RWPE1 (cell line): ENCODE data around the gene ARMC7.

Experiments used
- CTCF ChIA-PET: fragments of 350-600 bp; sonication (Branson Sonifier 250); formaldehyde crosslinking; extraction: SDS; loops from one replicate; lab custom pipeline; 2021; lab: Yijun Ruan, JAX
- POLR2A ChIA-PET: fragments of 400-600 bp; formaldehyde crosslinking; extraction: SDS; loops from one replicate; lab custom pipeline; 2020; ENCODE audit warnings: antibody characterized with exemption; ENCODE audit not compliant: low non-redundant PET; lab: Yijun Ruan, JAX
- DNase-seq: peaks from one replicate; pipeline ENCODE4 v3.0.0; 2012; ENCODE audit warnings: low spot score
- H3K27ac ChIP-seq: fragments of 450-650 bp; 2 replicates; pipeline ENCODE4 v1.5.1; 2017
- TF ChIP-seq, protein P1 (sequence below): fragments of 450-650 bp; conservative IDR thresholded peaks from 2 replicates; pipeline ENCODE4 v1.5.1; 2017; ENCODE audit warnings: low read depth, mild to moderate bottlenecking

The ARMC7 gene

DNA sequence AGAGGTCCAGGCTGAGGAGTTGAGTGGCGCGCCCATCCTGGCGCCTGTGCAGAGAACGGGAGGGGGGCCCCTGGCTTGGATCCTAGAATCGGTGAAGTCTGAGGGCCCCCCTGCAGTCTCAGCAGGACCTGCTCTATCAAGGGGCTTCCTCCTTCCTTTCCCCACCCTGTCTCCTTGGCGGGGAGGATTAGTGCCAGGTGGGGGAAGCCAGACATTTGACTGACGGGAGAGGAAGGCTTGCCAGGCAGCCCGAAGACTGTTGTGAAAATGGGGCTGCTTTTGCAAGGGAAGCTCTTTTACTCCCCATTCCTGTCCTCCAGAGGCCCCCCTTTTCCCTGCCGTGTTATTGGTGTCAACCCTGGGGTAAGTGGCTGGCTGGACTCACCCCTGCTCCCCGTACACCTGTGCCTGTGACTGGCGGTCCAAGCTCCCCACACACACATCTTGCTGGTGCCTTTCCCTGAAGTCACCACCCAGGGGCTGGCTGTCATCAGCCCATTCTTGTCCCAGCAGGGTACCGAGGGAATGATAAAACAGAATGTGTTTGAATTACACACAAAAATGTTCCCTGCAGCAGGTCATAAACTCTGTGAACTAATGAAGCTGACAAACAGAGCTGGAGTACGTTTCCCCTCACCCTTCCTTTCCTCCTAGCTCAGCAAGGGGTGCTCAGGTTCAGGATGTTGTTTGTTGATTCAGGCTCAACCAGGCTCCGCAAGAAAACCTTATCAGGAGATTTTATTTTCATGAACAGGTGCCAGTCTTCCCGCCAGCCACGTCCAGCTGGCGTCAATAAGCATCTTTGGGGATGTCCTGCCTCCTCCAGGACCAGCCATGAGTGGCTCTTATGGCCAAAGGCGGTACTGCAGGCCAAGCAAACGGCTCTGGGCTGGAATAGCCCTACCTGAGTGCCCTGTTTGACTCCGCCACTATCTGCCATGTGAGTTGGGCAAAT is 4.4 kb upstream of the ARMC7 start:
- TF ChIP-seq, protein P1, sequence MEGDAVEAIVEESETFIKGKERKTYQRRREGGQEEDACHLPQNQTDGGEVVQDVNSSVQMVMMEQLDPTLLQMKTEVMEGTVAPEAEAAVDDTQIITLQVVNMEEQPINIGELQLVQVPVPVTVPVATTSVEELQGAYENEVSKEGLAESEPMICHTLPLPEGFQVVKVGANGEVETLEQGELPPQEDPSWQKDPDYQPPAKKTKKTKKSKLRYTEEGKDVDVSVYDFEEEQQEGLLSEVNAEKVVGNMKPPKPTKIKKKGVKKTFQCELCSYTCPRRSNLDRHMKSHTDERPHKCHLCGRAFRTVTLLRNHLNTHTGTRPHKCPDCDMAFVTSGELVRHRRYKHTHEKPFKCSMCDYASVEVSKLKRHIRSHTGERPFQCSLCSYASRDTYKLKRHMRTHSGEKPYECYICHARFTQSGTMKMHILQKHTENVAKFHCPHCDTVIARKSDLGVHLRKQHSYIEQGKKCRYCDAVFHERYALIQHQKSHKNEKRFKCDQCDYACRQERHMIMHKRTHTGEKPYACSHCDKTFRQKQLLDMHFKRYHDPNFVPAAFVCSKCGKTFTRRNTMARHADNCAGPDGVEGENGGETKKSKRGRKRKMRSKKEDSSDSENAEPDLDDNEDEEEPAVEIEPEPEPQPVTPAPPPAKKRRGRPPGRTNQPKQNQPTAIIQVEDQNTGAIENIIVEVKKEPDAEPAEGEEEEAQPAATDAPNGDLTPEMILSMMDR = peak; percentile 89
- POLR2A ChIA-PET = interaction anchor here (1.0 kb wide), 1 partner anchor 18 kb away, joined by 3 read pairs; the partner anchor contains the start of gene SLC16A5
- peak overlapping the region; percentile 46 for H3K27ac ChIP-seq
- peak; percentile 58 for DNase-seq
- CTCF ChIA-PET = interaction anchor here (0.5 to 4.7 kb wide), 16 partner anchors 9 to 163 kb away, joined by 3 to 28 read pairs (median 4); partner anchors contain the start of genes NUP85 and SLC16A5

GRCh38 chr17:75108193-75108592 is 1.6 kb upstream of the ARMC7 start:
- DNase-seq = no peak
- POLR2A ChIA-PET = interaction anchor here (1.0 kb wide), 1 partner anchor 23 kb away, joined by 4 read pairs; the partner anchor contains the start of gene NT5C

GRCh38 chr17:75109046-75109406 is 743 bp upstream of the ARMC7 start:
- peak overlapping the region; percentile 81 for H3K27ac ChIP-seq
- ChIA-PET CTCF (interaction anchor here (0.6 to 0.7 kb wide), 4 partner anchors 12 to 170 kb away, joined by 3 to 4 read pairs (median 4); no protein-coding TSS in a partner anchor), POLR2A (no interaction called here)
- TF ChIP-seq, protein P1 = no peak
- no peak for DNase-seq

More at GRCh38 chr17:75108193-75108592, 1.6 kb upstream of the ARMC7 start:
- TF ChIP-seq, protein P1 = no peak
- H3K27ac ChIP-seq = peak overlapping the region; percentile 12; the same call in 1 of the 2 replicates
- CTCF ChIA-PET = interaction anchor here (0.6 to 4.7 kb wide), 2 partner anchors 38 to 100 kb away, joined by 3 to 28 read pairs; no protein-coding TSS in a partner anchor

DNA sequence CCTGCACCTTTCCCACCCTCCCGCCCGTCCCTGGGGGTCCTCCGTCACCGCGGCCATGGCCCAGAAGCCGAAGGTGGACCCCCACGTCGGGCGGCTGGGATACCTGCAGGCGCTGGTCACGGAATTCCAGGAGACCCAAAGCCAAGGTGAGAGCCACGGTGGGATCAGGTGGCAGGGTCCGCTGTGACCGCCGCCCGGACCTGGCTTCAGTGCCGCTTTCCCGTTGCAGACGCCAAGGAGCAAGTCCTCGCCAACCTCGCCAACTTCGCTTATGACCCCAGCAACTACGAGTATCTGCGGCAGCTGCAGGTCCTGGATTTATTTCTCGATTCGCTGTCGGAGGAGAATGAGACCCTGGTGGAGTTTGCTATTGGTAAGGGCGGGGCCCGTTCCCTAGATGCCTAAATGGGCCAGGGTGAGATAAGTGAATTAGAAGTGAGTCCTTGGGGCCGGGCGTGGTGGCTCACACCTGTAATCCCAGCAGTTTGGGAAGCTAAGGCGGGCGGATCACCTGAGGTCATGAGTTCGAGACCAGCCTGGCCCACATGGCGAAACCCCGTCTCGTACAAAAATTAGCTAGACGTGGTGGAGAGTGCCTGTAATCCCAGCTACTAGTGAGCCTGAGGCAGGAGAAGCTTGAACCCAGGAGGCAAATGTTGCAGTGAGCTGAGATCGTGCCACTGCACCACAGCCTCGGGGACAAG is 617 bp downstream of the ARMC7 start:
- peak overlapping the region; percentile 81 for H3K27ac ChIP-seq
- no peak for DNase-seq
- ChIA-PET POLR2A (interaction anchor here (1.1 kb wide), 1 partner anchor 50 kb away, joined by 4 read pairs; no protein-coding TSS in a partner anchor), CTCF (interaction anchor here (0.5 to 2.0 kb wide), 5 partner anchors 21 to 91 kb away, joined by 3 to 6 read pairs (median 4); partner anchors contain the start of gene NT5C)
- TF ChIP-seq, protein P1 = no peak

GRCh38 chr17:75111777-75112335 is 2.1 kb downstream of the ARMC7 start:
- CTCF ChIA-PET = interaction anchor here (0.5 to 3.1 kb wide), 6 partner anchors 19 to 90 kb away, joined by 3 to 40 read pairs (median 6); partner anchors contain the start of gene NT5C
- no peak for DNase-seq
- POLR2A ChIA-PET = interaction anchor here (0.6 to 0.7 kb wide), 2 partner anchors 84 to 105 kb away, joined by 3 to 4 read pairs; no protein-coding TSS in a partner anchor
- peak overlapping the region; percentile 81 for H3K27ac ChIP-seq
- TF ChIP-seq, protein P1 = no peak
